ENCODE measurements around the gene KIF5C. TPM values are rescaled to one million over a fixed set of nuclear protein-coding genes. Genes with fewer than 3 reads are reported as not detected.

The KIF5C gene
- total and polyA plus RNA-seq, 2 of the 13 experiments (the other 11 are each of a cell fraction or from before 2014, with no cell fraction given): 0.15 to 0.20 TPM

DNA sequence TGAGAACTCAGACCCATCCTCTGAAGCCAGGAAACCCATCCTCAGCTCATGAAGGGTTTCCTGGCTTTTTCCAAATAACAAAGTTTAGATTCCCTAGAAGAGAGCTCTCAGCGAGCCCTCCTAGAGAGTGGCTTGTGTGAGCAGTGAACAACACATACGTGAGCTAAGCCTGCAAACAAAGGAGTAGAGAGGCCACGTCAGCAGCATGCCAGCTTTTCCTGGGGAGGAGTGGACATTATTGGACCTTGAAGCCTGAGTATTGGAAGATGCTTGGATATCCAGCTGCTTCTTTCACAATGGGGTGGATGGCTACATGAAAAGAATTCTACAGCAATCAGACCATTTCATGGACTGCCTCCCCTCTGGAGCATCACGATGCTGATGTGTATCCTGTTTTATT is 21.1 kb downstream of the KIF5C start:
- TF ChIP-seq ZNF460 (CRISPR knock-in tag; IDR thresholded peaks at IDR 0.05; ENCODE audit: borderline replicate concordance) (no peak), HOXA7 (CRISPR knock-in tag; IDR thresholded peaks at IDR 0.05) (no peak), ZNF879 (CRISPR knock-in tag; IDR thresholded peaks at IDR 0.05) (no peak), HDAC6 (IDR thresholded peaks at IDR 0.05; ENCODE audit: low read depth, low read length) (no peak), TRIM22 (IDR thresholded peaks at IDR 0.05) (no peak), AHR (CRISPR knock-in tag; IDR thresholded peaks at IDR 0.05) (no peak), ZNF570 (CRISPR knock-in tag; IDR thresholded peaks at IDR 0.05; ENCODE audit: borderline replicate concordance) (no peak), HNRNPLL (IDR thresholded peaks at IDR 0.05; ENCODE audit: low read depth, low read length, poor library complexity, severe bottlenecking) (no peak), RARG (CRISPR knock-in tag; IDR thresholded peaks at IDR 0.05; ENCODE audit: low read depth) (no peak), ZNF772 (CRISPR knock-in tag; IDR thresholded peaks at IDR 0.05) (no peak), RXRB (CRISPR knock-in tag; IDR thresholded peaks at IDR 0.05; ENCODE audit: borderline replicate concordance) (no peak), ZFX (CRISPR knock-in tag; IDR thresholded peaks at IDR 0.05; ENCODE audit: low read depth) (no peak)
- TF ChIP-seq, protein P1, sequence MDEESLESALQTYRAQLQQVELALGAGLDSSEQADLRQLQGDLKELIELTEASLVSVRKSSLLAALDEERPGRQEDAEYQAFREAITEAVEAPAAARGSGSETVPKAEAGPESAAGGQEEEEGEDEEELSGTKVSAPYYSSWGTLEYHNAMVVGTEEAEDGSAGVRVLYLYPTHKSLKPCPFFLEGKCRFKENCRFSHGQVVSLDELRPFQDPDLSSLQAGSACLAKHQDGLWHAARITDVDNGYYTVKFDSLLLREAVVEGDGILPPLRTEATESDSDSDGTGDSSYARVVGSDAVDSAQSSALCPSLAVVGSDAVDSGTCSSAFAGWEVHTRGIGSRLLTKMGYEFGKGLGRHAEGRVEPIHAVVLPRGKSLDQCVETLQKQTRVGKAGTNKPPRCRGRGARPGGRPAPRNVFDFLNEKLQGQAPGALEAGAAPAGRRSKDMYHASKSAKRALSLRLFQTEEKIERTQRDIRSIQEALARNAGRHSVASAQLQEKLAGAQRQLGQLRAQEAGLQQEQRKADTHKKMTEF (CRISPR knock-in tag; IDR thresholded peaks at IDR 0.05): no peak
- TF ChIP-seq, protein P2, sequence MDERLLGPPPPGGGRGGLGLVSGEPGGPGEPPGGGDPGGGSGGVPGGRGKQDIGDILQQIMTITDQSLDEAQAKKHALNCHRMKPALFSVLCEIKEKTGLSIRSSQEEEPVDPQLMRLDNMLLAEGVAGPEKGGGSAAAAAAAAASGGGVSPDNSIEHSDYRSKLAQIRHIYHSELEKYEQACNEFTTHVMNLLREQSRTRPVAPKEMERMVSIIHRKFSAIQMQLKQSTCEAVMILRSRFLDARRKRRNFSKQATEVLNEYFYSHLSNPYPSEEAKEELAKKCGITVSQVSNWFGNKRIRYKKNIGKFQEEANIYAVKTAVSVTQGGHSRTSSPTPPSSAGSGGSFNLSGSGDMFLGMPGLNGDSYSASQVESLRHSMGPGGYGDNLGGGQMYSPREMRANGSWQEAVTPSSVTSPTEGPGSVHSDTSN (CRISPR knock-in tag; IDR thresholded peaks at IDR 0.05): no peak
- Histone ChIP-seq H2AFZ (ENCODE audit: low read length) (no peak overlapping the region), H3K79me2 (ENCODE audit: insufficient read depth, low read length) (no peaks in the 10 kb centered on the region), H3K4me2 (ENCODE audit: low read depth, low read length) (no peak overlapping the region), H3K9ac (ENCODE audit: insufficient read depth, low read depth, low read length) (no peak overlapping the region), H3K4me3 (replicated peaks in 1 of 3; ENCODE audit: insufficient read depth in 1 of 3, low read depth in 2 of 3, low read length in 3 of 3) (no peak overlapping the region), H3K36me3 (replicated peaks in 1 of 2; ENCODE audit: control insufficient read depth in 1 of 2, insufficient read depth in 2 of 2, low read length in 2 of 2) (no peaks in the 10 kb centered on the region), H3K27me3 (ENCODE audit: control insufficient read depth in 1 of 2, insufficient read depth in 2 of 2, low read length in 2 of 2) (peaks cover 0 to 18% of the 10 kb centered on the region in 2 experiments; a peak in 3 of 5 replicates), H3K27ac (ENCODE audit: extremely low read length, insufficient read depth, low read length) (no peak overlapping the region), H3K9me3 (ENCODE audit: low read length) (peaks cover 18% of the 10 kb centered on the region), H4K20me1 (ENCODE audit: insufficient read depth, low read length) (no peaks in the 10 kb centered on the region), H3K4me1 (ENCODE audit: insufficient read depth, low read length) (no peaks in the 10 kb centered on the region)
- DNase-seq (ENCODE audit: low spot score): no peak
- POLR2A ChIA-PET: no interaction called here
- CTCF ChIA-PET (ENCODE audit: low intra/inter-chr PET ratio, low total read pairs): no interaction called here
- FAIRE-seq: no peak
- intact Hi-C loops (cut with micrococcal nuclease; ENCODE audit: unreplicated experiment): no loop called here
- in situ Hi-C loops (cut with HindIII; ENCODE audit: extremely low pct_ligation_motif_present, low pct_unique_long_range_greater_than_20kb): no loop called here
- BruUV-seq (replicated peaks): no TSS peak
- ATAC-seq: no peak; the same call in 2 of the 3 replicates
- WGBS (ENCODE audit: low lambda C conversion rate): 8% methylated on average over 4 of the region's 4 CpGs
